K562 (cell line): ENCODE measurements around the gene ZNF133. TPM values are rescaled to one million over a fixed set of nuclear protein-coding genes. Genes with fewer than 3 reads are reported as not detected.

Source experiments
- ATAC-seq: fragments of 200-7000 bp; cut with Tn5 transposase; 3 replicates; pipeline ENCODE4 v1.9.1; 2020; ENCODE audit warnings: moderate library complexity
- BruUV-seq: library from RNA; stranded (reverse); fragments of 400-500 nt; replicated peaks from 2 replicates; lab custom pipeline; 2021; lab: Mats Ljungman, UMichigan
- CTCF ChIA-PET: fragments of 300-600 bp; formaldehyde crosslinking; extraction: SDS; loops from one replicate; lab custom pipeline; 2021; ENCODE audit warnings: low intra/inter-chr PET ratio; lab: Yijun Ruan, JAX
- POLR2A ChIA-PET: fragments of 300-600, 350-650 bp; sonication (Branson Sonifier 250); formaldehyde crosslinking; extraction: SDS; loops from one replicate; lab custom pipeline; 2021; ENCODE audit warnings: antibody characterized with exemption, inconsistent platforms; lab: Yijun Ruan, JAX
- DNase-seq, 4 experiments: peaks; one replicate each; pipeline versions ENCODE4 v3.0.0 to v3.0.0-alpha.2; 2011 to 2018; ENCODE audit warnings: low spot score in 3 of 4, mixed read lengths in 3 of 4; ENCODE audit errors: extremely low read depth in 1 of 4
- FAIRE-seq: peaks from 2 replicates; lab custom pipeline; 2011; peaks lifted over from hg19 to GRCh38; lab: Jason Lieb, UNC
- H2AFZ ChIP-seq: 2 replicates; pipeline ENCODE4 v1.6.0; 2011; ENCODE audit warnings: low read depth, low read length, control low read depth, inconsistent platforms
- H3K27ac ChIP-seq: fragments of 200-600 bp; 3 replicates; pipeline ENCODE4 v1.8.0; 2011; ENCODE audit warnings: low read depth, mild to moderate bottlenecking, control low read depth, inconsistent platforms, low read length, moderate library complexity, mixed read lengths; ENCODE audit errors: extremely low read depth
- H3K27me3 ChIP-seq, 2 experiments: fragments of 300-600 bp in 1 of 2; 2 replicates in 1 of 2; 3 replicates in 1 of 2; pipeline versions ENCODE4 v1.6.0 to v1.8.0; 2011; ENCODE audit warnings: inconsistent platforms in 2 of 2, low read length in 2 of 2, mild to moderate bottlenecking in 1 of 2, mixed read lengths in 1 of 2, moderate library complexity in 1 of 2; ENCODE audit not compliant: control insufficient read depth in 2 of 2, insufficient read depth in 2 of 2
- H3K36me3 ChIP-seq: fragments of 300-600 bp; 3 replicates; pipeline ENCODE4 v1.8.0; 2011; ENCODE audit warnings: mild to moderate bottlenecking, low read length, inconsistent platforms; ENCODE audit not compliant: control insufficient read depth, insufficient read depth
- H3K4me1 ChIP-seq, 2 experiments: fragments of 200-600 bp in 1 of 2; replicated peaks in 1 of 2; 2 replicates in 1 of 2; 3 replicates in 1 of 2; pipeline versions ENCODE4 v1.5.1 to v1.8.0; 2011; ENCODE audit warnings: inconsistent platforms in 2 of 2, low read length in 2 of 2, mild to moderate bottlenecking in 1 of 2, mixed read lengths in 1 of 2, moderate library complexity in 1 of 2; ENCODE audit not compliant: control insufficient read depth in 2 of 2, insufficient read depth in 2 of 2
- H3K4me2 ChIP-seq: 2 replicates; pipeline ENCODE4 v1.6.1; 2011; ENCODE audit warnings: low read length, control low read depth, inconsistent platforms, mixed read lengths; ENCODE audit not compliant: insufficient read depth
- H3K4me3 ChIP-seq: fragments of 200-600 bp; sonication (generic), shearing (Covaris generic); 2 replicates; pipeline ENCODE4 v1.5.1; 2016; ENCODE audit warnings: control low read depth, inconsistent platforms
- H3K79me2 ChIP-seq: fragments of 200-600 bp; 3 replicates; pipeline ENCODE4 v1.8.0; 2011; ENCODE audit warnings: low read length, inconsistent platforms; ENCODE audit not compliant: control insufficient read depth, insufficient read depth
- H3K9ac ChIP-seq, 2 experiments: 2 replicates each; pipeline versions ENCODE4 v1.6.0 to v1.6.1; 2011; ENCODE audit warnings: low read depth in 2 of 2, low read length in 2 of 2, control low read depth in 1 of 2, inconsistent platforms in 1 of 2, mild to moderate bottlenecking in 1 of 2, mixed read lengths in 1 of 2; ENCODE audit not compliant: insufficient read depth in 1 of 2
- H3K9me1 ChIP-seq: one replicate; pipeline ENCODE4 v1.6.0; 2011; ENCODE audit warnings: inconsistent platforms, mild to moderate bottlenecking, low read length, moderate library complexity; ENCODE audit not compliant: control insufficient read depth, insufficient read depth
- H3K9me3 ChIP-seq: replicated peaks from 2 replicates; pipeline ENCODE4 v1.5.1; 2011; ENCODE audit warnings: low read depth, low read length, inconsistent platforms; ENCODE audit not compliant: control insufficient read depth, insufficient read depth
- H4K20me1 ChIP-seq: replicated peaks from 2 replicates; pipeline ENCODE4 v1.6.1; 2011; ENCODE audit warnings: low read length, inconsistent platforms, mixed read lengths; ENCODE audit not compliant: control insufficient read depth, insufficient read depth
- CCNT2 ChIP-seq: IDR thresholded peaks from 2 replicates; pipeline ENCODE4 v1.6.1; 2011; ENCODE audit warnings: borderline replicate concordance, low read depth, mild to moderate bottlenecking, moderate library complexity, mixed read lengths, low read length; ENCODE audit not compliant: insufficient read length; ENCODE audit errors: extremely low read depth
- CHD2 ChIP-seq: IDR thresholded peaks from 2 replicates; pipeline ENCODE4 v1.6.1; 2011; ENCODE audit warnings: low read depth, low read length
- CTCF ChIP-seq, 3 experiments: IDR thresholded peaks in 2 of 3; conservative IDR thresholded peaks in 1 of 3; 2 replicates each; pipeline ENCODE4 v1.5.1; 2011 to 2012; ENCODE audit warnings: low read length in 3 of 3, mild to moderate bottlenecking in 3 of 3, control low read depth in 2 of 3, improper control_type of control experiment in 1 of 3, inconsistent platforms in 1 of 3, low read depth in 1 of 3, mixed read lengths in 1 of 3, moderate library complexity in 1 of 3; ENCODE audit not compliant: insufficient read depth in 2 of 3
- HBP1 ChIP-seq: fragments of 450-650 bp; formaldehyde crosslinking; IDR thresholded peaks from 2 replicates; pipeline ENCODE4 v1.4.0; 2022; ENCODE audit warnings: missing genetic modification characterization
- KHSRP ChIP-seq: fragments of 450-650 bp; IDR thresholded peaks from 2 replicates; pipeline ENCODE4 v1.6.1; 2017
- KLF13 ChIP-seq: fragments of 450-650 bp; IDR thresholded peaks from 2 replicates; pipeline ENCODE4 v1.6.1; 2016; ENCODE audit warnings: missing genetic modification characterization, low read depth, mild to moderate bottlenecking, missing compliant biosample characterization, moderate library complexity, borderline replicate concordance
- NCOA4 ChIP-seq: fragments of 450-650 bp; IDR thresholded peaks from 2 replicates; pipeline ENCODE4 v1.6.1; 2018; ENCODE audit warnings: mild to moderate bottlenecking; ENCODE audit not compliant: partially characterized antibody
- NFXL1 ChIP-seq: fragments of 450-650 bp; formaldehyde crosslinking; IDR thresholded peaks from 2 replicates; pipeline ENCODE4 v1.4.0; 2021; ENCODE audit warnings: mild to moderate bottlenecking
- NR2F6 ChIP-seq: fragments of 450-650 bp; formaldehyde crosslinking; IDR thresholded peaks from 2 replicates; pipeline ENCODE4 v1.4.0; 2020; ENCODE audit warnings: mild to moderate bottlenecking
- NRF1 ChIP-seq, 2 experiments: fragments of 450-650 bp; IDR thresholded peaks in 1 of 2; conservative IDR thresholded peaks in 1 of 2; 2 replicates each; pipeline ENCODE4 v1.6.1; 2014; ENCODE audit warnings: mild to moderate bottlenecking in 2 of 2
- PYGO2 ChIP-seq: fragments of 450-650 bp; IDR thresholded peaks from 2 replicates; pipeline ENCODE4 v1.6.1; 2016; ENCODE audit warnings: mild to moderate bottlenecking, missing genetic modification characterization, moderate library complexity, missing compliant biosample characterization
- TCF7 ChIP-seq: sonication (generic); IDR thresholded peaks from 2 replicates; pipeline ENCODE4 v1.6.1; 2016; ENCODE audit warnings: antibody characterized with exemption, borderline replicate concordance
- ZBTB1 ChIP-seq: sonication (generic); formaldehyde crosslinking; IDR thresholded peaks from 2 replicates; pipeline ENCODE4 v1.8.1; 2023; ENCODE audit warnings: missing genetic modification reagents, low read depth, mild to moderate bottlenecking, borderline replicate concordance
- ZNF217 ChIP-seq: sonication (generic); formaldehyde crosslinking; IDR thresholded peaks from 2 replicates; pipeline ENCODE4 v1.8.0; 2022; ENCODE audit warnings: mild to moderate bottlenecking, missing genetic modification reagents
- ZNF316 ChIP-seq: fragments of 450-650 bp; IDR thresholded peaks from 2 replicates; pipeline ENCODE4 v1.6.1; 2016
- WGBS: fragments of 100-300 bp; shearing (Covaris generic); methylation state at CpG from one replicate; pipeline ENCODE4 v1.1.6; 2016; ENCODE audit warnings: low coverage, mixed read lengths; ENCODE audit not compliant: insufficient coverage; ENCODE audit errors: missing lambda C conversion rate; 5-methylcytosine and 5-hydroxymethylcytosine counted together
- in situ Hi-C: fragments of 300-500 bp; cut with MboI; formaldehyde crosslinking; loops from 4 replicates; pipeline ENCODE4 v1.15.0; 2018; ENCODE audit warnings: inconsistent platforms, mixed read lengths
- intact Hi-C: fragments of 100-400 bp; cut with micrococcal nuclease; formaldehyde crosslinking; loops from 2 replicates; pipeline ENCODE4 v1.14.2; 2022
- polyA plus RNA-seq, 8 experiments: library from polyadenylated mRNA; depleted of rRNA in 4 of 8; stranded (reverse) in 5 of 8; unstranded in 3 of 8; fragments of >200 nt; fragmentation: Nextera tagmentation in 2 of 8; fragmentation: Illumina TruSeq in 1 of 8; extraction: Ambion mirVana in 2 of 8; extraction: Trizol in 1 of 8; gene quantifications; 2 replicates each; pipeline versions ENCODE4 v1.2.1 to v1.2.3, GENCODE V29; 2011 to 2014; ENCODE audit warnings: inconsistent platforms in 1 of 8, missing spikeins in 1 of 8
- total RNA-seq, 7 experiments: library from RNA; depleted of rRNA in 6 of 7; stranded (reverse); fragments of >200 nt in 6 of 7; fragmentation: Illumina TruSeq in 2 of 7; extraction: Trizol in 2 of 7; gene quantifications; 2 replicates each; pipeline versions ENCODE4 v1.2.1 to v1.2.3, GENCODE V29; 2011 to 2021; ENCODE audit warnings: low replicate concordance in 1 of 7

Gene ZNF133
- total and polyA plus RNA-seq, 9 of the 15 experiments (the other 6 are each of a cell fraction or from before 2014, with no cell fraction given), result 1.1 to 6.5 (median 3.8) TPM

GRCh38 chr20:18304618-18305017 lies 16.3 kb downstream of the ZNF133 start:
- H3K27ac ChIP-seq, result no peak overlapping the region
- ATAC-seq (peak; percentile 61; the same call in 1 of the 3 replicates), DNase-seq (peak; percentile 7 to 44 (median 24)), FAIRE-seq (no peak)
- H3K27me3 ChIP-seq, result no peaks in the 10 kb centered on the region
- no peaks in the 10 kb centered on the region for H3K4me1 ChIP-seq
- 92% methylated on average over 1 of the region's 1 CpG for WGBS
- ChIA-PET POLR2A (no interaction called here), CTCF (no interaction called here)
- H3K9me3 ChIP-seq, result no peaks in the 10 kb centered on the region
- TF ChIP-seq CTCF (IDR thresholded peaks at IDR 0.05 in 2 of 3, conservative IDR thresholded peaks at IDR 0.05 in 1 of 3; ENCODE audit: insufficient read depth in 2 of 3, low read depth in 1 of 3, low read length in 3 of 3), result peak; percentile 10 to 40 (median 24); a peak in 2 of 6 replicates
- TF ChIP-seq PYGO2 (tag), result no peak
- H3K79me2 ChIP-seq, result no peaks in the 10 kb centered on the region
- BruUV-seq, result no TSS peak
- H3K4me2 ChIP-seq, result no peak overlapping the region
- H3K9me1 ChIP-seq, result no peaks in the 10 kb centered on the region
- no peaks in the 10 kb centered on the region for H4K20me1 ChIP-seq
- H3K36me3 ChIP-seq, result no peaks in the 10 kb centered on the region
- H2AFZ ChIP-seq, result no peak overlapping the region
- no peak overlapping the region for H3K4me3 ChIP-seq
- in situ Hi-C loops (no loop called here), intact Hi-C loops (no loop called here)
- H3K9ac ChIP-seq, result no peak overlapping the region

GRCh38 chr20:18307301-18307700 lies 19.0 kb downstream of the ZNF133 start:
- Histone ChIP-seq H3K27ac (no peak overlapping the region), H3K9me1 (no peaks in the 10 kb centered on the region), H3K4me3 (no peak overlapping the region), H3K27me3 (no peaks in the 10 kb centered on the region), H3K4me1 (no peaks in the 10 kb centered on the region), H2AFZ (no peak overlapping the region), H3K9me3 (no peaks in the 10 kb centered on the region), H3K36me3 (no peaks in the 10 kb centered on the region), H3K9ac (no peak overlapping the region), H4K20me1 (no peaks in the 10 kb centered on the region), H3K4me2 (no peak overlapping the region), H3K79me2 (no peaks in the 10 kb centered on the region)
- 73% methylated on average over 3 of the region's 3 CpGs for WGBS
- DNase-seq, result no peak
- CTCF ChIA-PET, result no interaction called here
- intact Hi-C loops (no loop called here), in situ Hi-C loops (no loop called here)
- FAIRE-seq, result no peak
- no peak for ATAC-seq
- POLR2A ChIA-PET, result no interaction called here
- BruUV-seq, result no TSS peak
- TF ChIP-seq HBP1 (no peak), NCOA4 (no peak), ZNF217 (CRISPR knock-in tag) (no peak), ZNF316 (no peak), NRF1 (conservative IDR thresholded peaks at IDR 0.05 in 1 of 2, IDR thresholded peaks at IDR 0.05 in 1 of 2) (no peak), CCNT2 (no peak), CHD2 (no peak), ZBTB1 (CRISPR knock-in tag) (no peak), NFXL1 (CRISPR knock-in tag) (no peak), TCF7 (no peak), NR2F6 (CRISPR knock-in tag) (no peak), KLF13 (tag) (no peak), KHSRP (no peak)
